ENCODE results near the gene EDARADD. TPM values are rescaled to one million over a fixed set of nuclear protein-coding genes. Genes with fewer than 3 reads are reported as not detected.

EDARADD gene
- total and polyA plus RNA-seq, 2 of the 13 experiments (the other 11 are each of a cell fraction or from before 2014, with no cell fraction given) = 0.03 TPM; not detected in 1

DNA sequence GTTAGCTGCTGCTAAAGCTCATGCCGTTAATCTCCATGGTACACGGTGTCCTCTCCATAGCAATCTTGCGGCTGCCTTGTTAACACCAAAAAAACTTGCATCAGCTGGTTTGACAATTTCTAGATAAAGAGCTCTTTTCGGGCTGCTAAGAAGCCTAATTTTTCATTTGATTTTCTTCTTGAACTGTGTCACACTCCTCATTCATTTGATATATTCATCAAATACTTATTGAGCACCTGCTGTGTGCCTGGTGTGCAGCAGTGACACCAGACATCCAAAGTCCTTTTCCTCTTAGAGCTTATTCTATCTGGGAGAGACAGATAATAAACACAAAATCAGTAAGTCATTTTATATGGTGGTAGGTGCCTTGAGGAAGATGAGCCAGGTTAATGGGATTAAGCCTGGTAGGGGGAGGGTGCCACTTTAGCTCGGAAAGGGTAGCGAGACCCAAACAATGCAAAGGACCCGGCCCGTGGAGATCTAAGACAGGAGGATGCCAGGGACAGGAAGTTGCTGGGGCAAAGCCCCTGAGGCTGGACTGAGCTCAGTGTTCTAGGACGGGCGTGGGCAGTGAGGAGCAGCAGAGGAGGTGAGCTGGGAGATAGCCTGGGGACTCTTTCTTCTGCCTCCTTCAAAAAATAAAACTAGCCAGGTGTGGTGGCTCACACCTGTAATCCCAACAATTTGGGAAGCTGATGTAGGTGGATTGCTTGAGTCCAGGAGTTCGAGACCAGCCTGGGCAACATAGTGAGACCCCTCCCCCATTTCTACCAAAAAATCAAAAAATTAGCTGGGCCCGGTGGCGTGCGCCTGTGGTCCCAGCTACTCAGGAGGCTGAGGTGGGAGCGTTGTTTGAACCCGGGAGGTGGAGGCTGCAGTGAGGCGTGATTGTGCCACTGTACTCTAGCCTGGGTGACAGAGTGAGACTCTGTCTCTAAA is 79.0 kb downstream of the EDARADD start (continued):
- TF ChIP-seq FOXA1 (IDR thresholded peaks at IDR 0.05) = no peak
- no peak for TF ChIP-seq FOXA1 (CRISPR knock-in tag; IDR thresholded peaks at IDR 0.05)
- TF ChIP-seq ATF7 (IDR thresholded peaks at IDR 0.05) = no peak
- no peak for TF ChIP-seq ATF7 (CRISPR knock-in tag; IDR thresholded peaks at IDR 0.05)

- intact Hi-C loops (cut with micrococcal nuclease; ENCODE audit: unreplicated experiment) = no loop called here
These were observed 81.9 kb downstream of the EDARADD start for GRCh38 chr1:236476019-236476418.

More at GRCh38 chr1:236476019-236476418, 81.9 kb downstream of the EDARADD start:
- ChIA-PET CTCF (ENCODE audit: low intra/inter-chr PET ratio, low total read pairs) (no interaction called here), POLR2A (no interaction called here)
- Histone ChIP-seq H3K27me3 (ENCODE audit: control insufficient read depth in 1 of 2, insufficient read depth in 2 of 2, low read length in 2 of 2) (no peaks in the 10 kb centered on the region), H3K9me3 (ENCODE audit: low read length) (no peaks in the 10 kb centered on the region), H2AFZ (ENCODE audit: low read length) (no peak overlapping the region), H3K4me3 (replicated peaks in 1 of 3; ENCODE audit: insufficient read depth in 1 of 3, low read depth in 2 of 3, low read length in 3 of 3) (no peak overlapping the region), H3K27ac (ENCODE audit: extremely low read length, insufficient read depth, low read length) (no peak overlapping the region), H4K20me1 (ENCODE audit: insufficient read depth, low read length) (no peaks in the 10 kb centered on the region), H3K9ac (ENCODE audit: insufficient read depth, low read depth, low read length) (no peak overlapping the region), H3K36me3 (replicated peaks in 1 of 2; ENCODE audit: control insufficient read depth in 1 of 2, insufficient read depth in 2 of 2, low read length in 2 of 2) (no peaks in the 10 kb centered on the region), H3K4me2 (ENCODE audit: low read depth, low read length) (no peak overlapping the region), H3K4me1 (ENCODE audit: insufficient read depth, low read length) (peaks cover 10% of the 10 kb centered on the region), H3K79me2 (ENCODE audit: insufficient read depth, low read length) (no peaks in the 10 kb centered on the region)
- no TSS peak for BruUV-seq (replicated peaks)
- no peak for FAIRE-seq
- DNase-seq (ENCODE audit: low spot score) = no peak
- TF ChIP-seq KDM5A (IDR thresholded peaks at IDR 0.05; ENCODE audit: borderline replicate concordance, low read length) (no peak), PTBP1 (IDR thresholded peaks at IDR 0.05; ENCODE audit: low read depth, low read length, poor library complexity, severe bottlenecking) (no peak), ZNF839 (CRISPR knock-in tag; IDR thresholded peaks at IDR 0.05; ENCODE audit: borderline replicate concordance) (no peak), MBNL3 (CRISPR knock-in tag; conservative IDR thresholded peaks at IDR 0.05) (no peak), ATF2 (CRISPR knock-in tag; IDR thresholded peaks at IDR 0.05) (no peak), MAZ (IDR thresholded peaks at IDR 0.05; ENCODE audit: borderline replicate concordance, low read depth, low read length) (no peak), MAZ (CRISPR knock-in tag; IDR thresholded peaks at IDR 0.05; ENCODE audit: low read depth) (no peak), ZNF512B (CRISPR knock-in tag; IDR thresholded peaks at IDR 0.05; ENCODE audit: borderline replicate concordance) (no peak)
- TF ChIP-seq, protein P1, sequence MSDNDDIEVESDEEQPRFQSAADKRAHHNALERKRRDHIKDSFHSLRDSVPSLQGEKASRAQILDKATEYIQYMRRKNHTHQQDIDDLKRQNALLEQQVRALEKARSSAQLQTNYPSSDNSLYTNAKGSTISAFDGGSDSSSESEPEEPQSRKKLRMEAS (IDR thresholded peaks at IDR 0.05) = no peak
- 78% methylated on average over 5 of the region's 5 CpGs for WGBS (ENCODE audit: low lambda C conversion rate)
- in situ Hi-C loops (cut with HindIII; ENCODE audit: extremely low pct_ligation_motif_present, low pct_unique_long_range_greater_than_20kb) = no loop called here
- ATAC-seq = no peak

All from HepG2 (cell line).